K562 (cell line): ENCODE results near the gene ZNF597. TPM values are rescaled to one million over a fixed set of nuclear protein-coding genes. Genes with fewer than 3 reads are reported as not detected.

Experiments
- BACH1 ChIP-seq: fragments of 200-800 bp; sonication (Bioruptor generic); IDR thresholded peaks from 2 replicates; pipeline ENCODE4 v1.6.1; 2016; ENCODE audit warnings: missing genetic modification characterization, missing compliant biosample characterization
- CREB1 ChIP-seq, 2 experiments: sonication (generic) in 1 of 2; formaldehyde crosslinking in 1 of 2; IDR thresholded peaks; 2 replicates each; pipeline versions ENCODE4 v1.6.1 to v1.8.0; 2012 to 2022; ENCODE audit warnings: inconsistent platforms in 1 of 2, mild to moderate bottlenecking in 1 of 2, missing genetic modification reagents in 1 of 2, moderate library complexity in 1 of 2
- ETV6 ChIP-seq, 3 experiments: fragments of 150-350 bp in 1 of 3; sonication (generic) in 1 of 3; formaldehyde crosslinking in 1 of 3; IDR thresholded peaks; 2 replicates each; pipeline versions ENCODE4 v1.6.1 to v1.8.0; 2014 to 2022; ENCODE audit warnings: borderline replicate concordance in 2 of 3, low read depth in 2 of 3, antibody characterized with exemption in 1 of 3, low read length in 1 of 3, mild to moderate bottlenecking in 1 of 3, missing genetic modification reagents in 1 of 3
- GABPA ChIP-seq: fragments of 200-800 bp; sonication (Bioruptor generic); conservative IDR thresholded peaks from 2 replicates; pipeline ENCODE4 v1.6.1; 2016; ENCODE audit warnings: low read depth, missing genetic modification characterization, missing compliant biosample characterization
- HIVEP1 ChIP-seq: fragments of 250-450 bp; sonication (Bioruptor Pico); IDR thresholded peaks from 2 replicates; pipeline ENCODE4 v1.4.0; 2020; ENCODE audit warnings: mild to moderate bottlenecking
- ILK ChIP-seq: fragments of 450-650 bp; IDR thresholded peaks from 2 replicates; pipeline ENCODE4 v1.6.1; 2016; ENCODE audit warnings: missing genetic modification characterization, low read depth, mild to moderate bottlenecking, missing compliant biosample characterization, moderate library complexity, borderline replicate concordance
- KLF13 ChIP-seq: fragments of 450-650 bp; IDR thresholded peaks from 2 replicates; pipeline ENCODE4 v1.6.1; 2016; ENCODE audit warnings: missing genetic modification characterization, low read depth, mild to moderate bottlenecking, missing compliant biosample characterization, moderate library complexity, borderline replicate concordance
- NCOA1 ChIP-seq: fragments of 450-650 bp; IDR thresholded peaks from 2 replicates; pipeline ENCODE4 v1.6.1; 2016; ENCODE audit warnings: low read depth
- RBM17 ChIP-seq: fragments of 200-400 bp; formaldehyde crosslinking; IDR thresholded peaks from 2 replicates; pipeline ENCODE4 v1.6.1; 2017; ENCODE audit warnings: low read depth, mild to moderate bottlenecking, low read length, borderline replicate concordance
- SAFB ChIP-seq: fragments of 200-400 bp; formaldehyde crosslinking; IDR thresholded peaks from 2 replicates; pipeline ENCODE4 v1.6.1; 2017; ENCODE audit warnings: low read depth, low read length, borderline replicate concordance
- SETDB1 ChIP-seq: IDR thresholded peaks from one replicate; pipeline ENCODE4 v1.6.1; 2012; ENCODE audit warnings: low read length, control low read depth, inconsistent platforms
- SMAD2 ChIP-seq: fragments of 150-350 bp; IDR thresholded peaks from 2 replicates; pipeline ENCODE4 v1.6.1; 2014; ENCODE audit warnings: low read depth, mild to moderate bottlenecking, low read length
- TCF3 ChIP-seq: sonication (generic); formaldehyde crosslinking; IDR thresholded peaks from 2 replicates; pipeline ENCODE4 v1.4.0; 2020; ENCODE audit warnings: mild to moderate bottlenecking, missing genetic modification reagents
- ZZZ3 ChIP-seq: fragments of 450-650 bp; IDR thresholded peaks from 2 replicates; pipeline ENCODE4 v1.6.1; 2016; ENCODE audit warnings: antibody characterized with exemption, mild to moderate bottlenecking, moderate library complexity
- polyA plus RNA-seq, 8 experiments: library from polyadenylated mRNA; depleted of rRNA in 4 of 8; stranded (reverse) in 5 of 8; unstranded in 3 of 8; fragments of >200 nt; fragmentation: Nextera tagmentation in 2 of 8; fragmentation: Illumina TruSeq in 1 of 8; extraction: Ambion mirVana in 2 of 8; extraction: Trizol in 1 of 8; gene quantifications; 2 replicates each; pipeline versions ENCODE4 v1.2.1 to v1.2.3, GENCODE V29; 2011 to 2014; ENCODE audit warnings: inconsistent platforms in 1 of 8, missing spikeins in 1 of 8
- total RNA-seq, 7 experiments: library from RNA; depleted of rRNA in 6 of 7; stranded (reverse); fragments of >200 nt in 6 of 7; fragmentation: Illumina TruSeq in 2 of 7; extraction: Trizol in 2 of 7; gene quantifications; 2 replicates each; pipeline versions ENCODE4 v1.2.1 to v1.2.3, GENCODE V29; 2011 to 2021; ENCODE audit warnings: low replicate concordance in 1 of 7
- TF ChIP-seq, protein P1 (sequence below): fragments of 200-800 bp; sonication (Bioruptor generic); IDR thresholded peaks from 2 replicates; pipeline ENCODE4 v1.6.1; 2017; ENCODE audit warnings: missing genetic modification characterization, missing compliant biosample characterization
- TF ChIP-seq, protein P2 (sequence below): fragments of 250-450 bp; sonication (Bioruptor Pico); IDR thresholded peaks from 2 replicates; pipeline ENCODE4 v1.4.0; 2020; ENCODE audit warnings: mild to moderate bottlenecking, moderate library complexity, borderline replicate concordance
- TF ChIP-seq, protein P3 (sequence below): sonication (generic); formaldehyde crosslinking; IDR thresholded peaks from 2 replicates; pipeline ENCODE4 v1.8.0; 2022; ENCODE audit warnings: mild to moderate bottlenecking, missing genetic modification reagents
- TF ChIP-seq, protein P4 (sequence below): IDR thresholded peaks from 3 replicates; pipeline ENCODE4 v1.6.1; 2011; ENCODE audit warnings: borderline replicate concordance, mild to moderate bottlenecking, moderate library complexity; ENCODE audit not compliant: insufficient read length; ENCODE audit errors: extremely low read depth

The ZNF597 gene
- total and polyA plus RNA-seq, 9 of the 15 experiments (the other 6 are each of a cell fraction or from before 2014, with no cell fraction given) = 0.14 to 0.68 (median 0.42) TPM

DNA sequence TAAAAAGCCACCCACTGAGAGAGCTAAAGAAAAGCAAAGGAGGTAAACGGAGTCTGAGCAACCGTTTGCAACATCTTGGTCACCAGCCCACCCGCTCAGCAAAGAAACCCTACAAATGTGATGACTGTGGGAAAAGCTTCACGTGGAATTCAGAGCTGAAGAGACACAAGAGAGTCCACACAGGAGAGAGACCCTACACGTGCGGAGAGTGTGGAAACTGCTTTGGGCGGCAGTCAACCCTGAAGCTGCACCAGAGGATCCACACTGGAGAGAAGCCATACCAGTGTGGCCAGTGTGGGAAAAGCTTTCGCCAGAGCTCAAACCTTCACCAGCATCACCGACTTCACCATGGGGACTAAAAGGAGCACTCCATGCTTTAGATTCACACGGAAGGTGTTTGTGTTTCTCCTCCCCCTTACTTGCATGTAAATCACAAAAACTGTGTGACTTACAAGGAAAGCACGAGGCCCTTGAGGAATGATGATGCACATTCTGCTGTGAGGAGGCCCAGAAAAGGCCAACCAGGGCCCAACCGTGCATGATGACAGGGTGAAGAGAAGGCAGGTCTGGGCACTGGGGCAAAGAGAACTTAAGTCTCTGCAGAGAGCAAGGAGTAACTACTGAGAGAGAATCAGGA lies 34.6 kb downstream of the ZNF597 start (continued):
- TF ChIP-seq GABPA (tag) = no peak
- no peak for TF ChIP-seq ILK
- TF ChIP-seq BACH1 (tag) = no peak
- TF ChIP-seq, protein P1, sequence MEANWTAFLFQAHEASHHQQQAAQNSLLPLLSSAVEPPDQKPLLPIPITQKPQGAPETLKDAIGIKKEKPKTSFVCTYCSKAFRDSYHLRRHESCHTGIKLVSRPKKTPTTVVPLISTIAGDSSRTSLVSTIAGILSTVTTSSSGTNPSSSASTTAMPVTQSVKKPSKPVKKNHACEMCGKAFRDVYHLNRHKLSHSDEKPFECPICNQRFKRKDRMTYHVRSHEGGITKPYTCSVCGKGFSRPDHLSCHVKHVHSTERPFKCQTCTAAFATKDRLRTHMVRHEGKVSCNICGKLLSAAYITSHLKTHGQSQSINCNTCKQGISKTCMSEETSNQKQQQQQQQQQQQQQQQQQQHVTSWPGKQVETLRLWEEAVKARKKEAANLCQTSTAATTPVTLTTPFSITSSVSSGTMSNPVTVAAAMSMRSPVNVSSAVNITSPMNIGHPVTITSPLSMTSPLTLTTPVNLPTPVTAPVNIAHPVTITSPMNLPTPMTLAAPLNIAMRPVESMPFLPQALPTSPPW (CRISPR knock-in tag) = no peak
- TF ChIP-seq, protein P2, sequence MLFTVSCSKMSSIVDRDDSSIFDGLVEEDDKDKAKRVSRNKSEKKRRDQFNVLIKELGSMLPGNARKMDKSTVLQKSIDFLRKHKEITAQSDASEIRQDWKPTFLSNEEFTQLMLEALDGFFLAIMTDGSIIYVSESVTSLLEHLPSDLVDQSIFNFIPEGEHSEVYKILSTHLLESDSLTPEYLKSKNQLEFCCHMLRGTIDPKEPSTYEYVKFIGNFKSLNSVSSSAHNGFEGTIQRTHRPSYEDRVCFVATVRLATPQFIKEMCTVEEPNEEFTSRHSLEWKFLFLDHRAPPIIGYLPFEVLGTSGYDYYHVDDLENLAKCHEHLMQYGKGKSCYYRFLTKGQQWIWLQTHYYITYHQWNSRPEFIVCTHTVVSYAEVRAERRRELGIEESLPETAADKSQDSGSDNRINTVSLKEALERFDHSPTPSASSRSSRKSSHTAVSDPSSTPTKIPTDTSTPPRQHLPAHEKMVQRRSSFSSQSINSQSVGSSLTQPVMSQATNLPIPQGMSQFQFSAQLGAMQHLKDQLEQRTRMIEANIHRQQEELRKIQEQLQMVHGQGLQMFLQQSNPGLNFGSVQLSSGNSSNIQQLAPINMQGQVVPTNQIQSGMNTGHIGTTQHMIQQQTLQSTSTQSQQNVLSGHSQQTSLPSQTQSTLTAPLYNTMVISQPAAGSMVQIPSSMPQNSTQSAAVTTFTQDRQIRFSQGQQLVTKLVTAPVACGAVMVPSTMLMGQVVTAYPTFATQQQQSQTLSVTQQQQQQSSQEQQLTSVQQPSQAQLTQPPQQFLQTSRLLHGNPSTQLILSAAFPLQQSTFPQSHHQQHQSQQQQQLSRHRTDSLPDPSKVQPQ (CRISPR knock-in tag) = no peak
- TF ChIP-seq SMAD2 = no peak
- no peak for TF ChIP-seq NCOA1
- TF ChIP-seq, protein P3, sequence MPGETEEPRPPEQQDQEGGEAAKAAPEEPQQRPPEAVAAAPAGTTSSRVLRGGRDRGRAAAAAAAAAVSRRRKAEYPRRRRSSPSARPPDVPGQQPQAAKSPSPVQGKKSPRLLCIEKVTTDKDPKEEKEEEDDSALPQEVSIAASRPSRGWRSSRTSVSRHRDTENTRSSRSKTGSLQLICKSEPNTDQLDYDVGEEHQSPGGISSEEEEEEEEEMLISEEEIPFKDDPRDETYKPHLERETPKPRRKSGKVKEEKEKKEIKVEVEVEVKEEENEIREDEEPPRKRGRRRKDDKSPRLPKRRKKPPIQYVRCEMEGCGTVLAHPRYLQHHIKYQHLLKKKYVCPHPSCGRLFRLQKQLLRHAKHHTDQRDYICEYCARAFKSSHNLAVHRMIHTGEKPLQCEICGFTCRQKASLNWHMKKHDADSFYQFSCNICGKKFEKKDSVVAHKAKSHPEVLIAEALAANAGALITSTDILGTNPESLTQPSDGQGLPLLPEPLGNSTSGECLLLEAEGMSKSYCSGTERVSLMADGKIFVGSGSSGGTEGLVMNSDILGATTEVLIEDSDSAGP (CRISPR knock-in tag) = no peak
- no peak for TF ChIP-seq SETDB1
- no peak for TF ChIP-seq ZZZ3
- TF ChIP-seq RBM17 = no peak
- no peak for TF ChIP-seq CREB1 (IDR thresholded peaks at IDR 0.05)
- no peak for TF ChIP-seq CREB1 (CRISPR knock-in tag; IDR thresholded peaks at IDR 0.05)
- TF ChIP-seq HIVEP1 (CRISPR knock-in tag) = no peak
- TF ChIP-seq SAFB = no peak
- TF ChIP-seq KLF13 (tag) = no peak
- TF ChIP-seq, protein P4, sequence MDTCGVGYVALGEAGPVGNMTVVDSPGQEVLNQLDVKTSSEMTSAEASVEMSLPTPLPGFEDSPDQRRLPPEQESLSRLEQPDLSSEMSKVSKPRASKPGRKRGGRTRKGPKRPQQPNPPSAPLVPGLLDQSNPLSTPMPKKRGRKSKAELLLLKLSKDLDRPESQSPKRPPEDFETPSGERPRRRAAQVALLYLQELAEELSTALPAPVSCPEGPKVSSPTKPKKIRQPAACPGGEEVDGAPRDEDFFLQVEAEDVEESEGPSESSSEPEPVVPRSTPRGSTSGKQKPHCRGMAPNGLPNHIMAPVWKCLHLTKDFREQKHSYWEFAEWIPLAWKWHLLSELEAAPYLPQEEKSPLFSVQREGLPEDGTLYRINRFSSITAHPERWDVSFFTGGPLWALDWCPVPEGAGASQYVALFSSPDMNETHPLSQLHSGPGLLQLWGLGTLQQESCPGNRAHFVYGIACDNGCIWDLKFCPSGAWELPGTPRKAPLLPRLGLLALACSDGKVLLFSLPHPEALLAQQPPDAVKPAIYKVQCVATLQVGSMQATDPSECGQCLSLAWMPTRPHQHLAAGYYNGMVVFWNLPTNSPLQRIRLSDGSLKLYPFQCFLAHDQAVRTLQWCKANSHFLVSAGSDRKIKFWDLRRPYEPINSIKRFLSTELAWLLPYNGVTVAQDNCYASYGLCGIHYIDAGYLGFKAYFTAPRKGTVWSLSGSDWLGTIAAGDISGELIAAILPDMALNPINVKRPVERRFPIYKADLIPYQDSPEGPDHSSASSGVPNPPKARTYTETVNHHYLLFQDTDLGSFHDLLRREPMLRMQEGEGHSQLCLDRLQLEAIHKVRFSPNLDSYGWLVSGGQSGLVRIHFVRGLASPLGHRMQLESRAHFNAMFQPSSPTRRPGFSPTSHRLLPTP = no peak
- no peak for TF ChIP-seq TCF3 (CRISPR knock-in tag)
- no peak for TF ChIP-seq ETV6 (IDR thresholded peaks at IDR 0.05; ENCODE audit: borderline replicate concordance in 1 of 2, low read depth in 2 of 2, low read length in 1 of 2)
- no peak for TF ChIP-seq ETV6 (CRISPR knock-in tag; IDR thresholded peaks at IDR 0.05; ENCODE audit: borderline replicate concordance)
